H54 (cell line): Measurements from ENCODE around the gene TAF5L.

Source experiments
- DNase-seq: peaks from one replicate; pipeline ENCODE4 v3.0.0; 2011; ENCODE audit warnings: low spot score, mixed read lengths; ENCODE audit not compliant: insufficient read length
- FAIRE-seq: peaks from 3 replicates; lab custom pipeline; 2011; peaks lifted over from hg19 to GRCh38; lab: Jason Lieb, UNC
- POLR2A ChIP-seq: IDR thresholded peaks from 2 replicates; pipeline ENCODE4 v1.6.1; 2011; ENCODE audit warnings: low read depth, mild to moderate bottlenecking, low read length

TAF5L gene

GRCh38 chr1:229558460-229559335 lies 67.2 kb downstream of the TAF5L start, which contains the start of gene ABCB10:
Gene ABCB10 (minus strand): TSS chr1:229558707. CDS start chr1:229558652, 55 bp downstream.
- peak; percentile 99 for DNase-seq
- peak; percentile 84 for TF ChIP-seq POLR2A
- FAIRE-seq, result no peak

GRCh38 chr1:229557913-229558414 lies 68.0 kb downstream of the TAF5L start:
- DNase-seq, result peak; percentile 43
- FAIRE-seq, result no peak
- peak; percentile 35; the same call in 1 of the 2 replicates for TF ChIP-seq POLR2A

- no peak for TF ChIP-seq POLR2A
- no peak for FAIRE-seq
- DNase-seq, result no peak
These were observed 68.6 kb downstream of the TAF5L start for GRCh38 chr1:229557200-229557850.

GRCh38 chr1:229554886-229555621 lies 70.9 kb downstream of the TAF5L start:
- no peak for DNase-seq

GRCh38 chr1:229553621-229554130 lies 72.2 kb downstream of the TAF5L start:
- no peak for DNase-seq
- FAIRE-seq, result no peak
- no peak for TF ChIP-seq POLR2A

More at GRCh38 chr1:229554886-229555621, 70.9 kb downstream of the TAF5L start:
- no peak for TF ChIP-seq POLR2A
- FAIRE-seq, result no peak

- TF ChIP-seq POLR2A, result no peak
- DNase-seq, result no peak
- FAIRE-seq, result no peak
These were observed 73.2 kb downstream of the TAF5L start for GRCh38 chr1:229552732-229553131.

- no peak for TF ChIP-seq POLR2A
- FAIRE-seq, result no peak
- no peak for DNase-seq
These were observed 74.9 kb downstream of the TAF5L start for GRCh38 chr1:229550812-229551567.

GRCh38 chr1:229547542-229547941 lies 78.4 kb downstream of the TAF5L start:
- no peak for TF ChIP-seq POLR2A

GRCh38 chr1:229544587-229544986 lies 81.3 kb downstream of the TAF5L start:
- DNase-seq, result no peak
- no peak for TF ChIP-seq POLR2A
- FAIRE-seq, result no peak

More at GRCh38 chr1:229547542-229547941, 78.4 kb downstream of the TAF5L start:
- FAIRE-seq (no peak), DNase-seq (no peak)
